CD14-positive monocyte (primary cell): ENCODE measurements around the gene STIM1. TPM values are rescaled to one million over a fixed set of nuclear protein-coding genes. Genes with fewer than 3 reads are reported as not detected.

Source experiments
- DNase-seq, 3 donors: peaks; one replicate each; pipeline ENCODE4 v3.0.0-alpha.2; 2011 to 2022
- H2AFZ ChIP-seq: 2 replicates; pipeline ENCODE4 v1.6.0; 2012; ENCODE audit warnings: mild to moderate bottlenecking, low read depth, low read length, inconsistent platforms; ENCODE audit not compliant: insufficient read depth, poor library complexity, severe bottlenecking
- H3K27ac ChIP-seq, 2 donors: 1 replicate in 1 of 2; 2 replicates in 1 of 2; pipeline ENCODE4 v1.5.1; 2012 to 2013; ENCODE audit warnings: low read length in 2 of 2, control low read depth in 1 of 2, inconsistent platforms in 1 of 2, low read depth in 1 of 2, mild to moderate bottlenecking in 1 of 2
- H3K27me3 ChIP-seq, 2 donors: one replicate each; pipeline versions ENCODE4 v1.6.0 to v1.6.1; 2011 to 2013; ENCODE audit warnings: low read length in 2 of 2; ENCODE audit not compliant: control insufficient read depth in 2 of 2, insufficient read depth in 2 of 2
- H3K36me3 ChIP-seq, 2 donors: replicated peaks in 1 of 2; 1 replicate in 1 of 2; 2 replicates in 1 of 2; pipeline versions ENCODE4 v1.5.1 to v1.6.1; 2012 to 2013; ENCODE audit warnings: low read length in 2 of 2, control low read depth in 1 of 2, inconsistent platforms in 1 of 2, mild to moderate bottlenecking in 1 of 2; ENCODE audit not compliant: insufficient read depth in 2 of 2, control insufficient read depth in 1 of 2
- H3K4me1 ChIP-seq, 2 donors: 1 replicate in 1 of 2; 2 replicates in 1 of 2; pipeline versions ENCODE4 v1.5.1 to v1.6.1; 2012 to 2013; ENCODE audit warnings: low read length in 2 of 2, control low read depth in 1 of 2, inconsistent platforms in 1 of 2, mild to moderate bottlenecking in 1 of 2, moderate library complexity in 1 of 2; ENCODE audit not compliant: insufficient read depth in 2 of 2, control insufficient read depth in 1 of 2
- H3K4me2 ChIP-seq: replicated peaks from 2 replicates; pipeline ENCODE3; 2012; ENCODE audit warnings: low read length, moderate library complexity, mild to moderate bottlenecking; ENCODE audit not compliant: poor library complexity, severe bottlenecking; ENCODE audit errors: extremely low read depth
- H3K4me3 ChIP-seq, 3 experiments: fragments of 200-600 bp in 1 of 3; sonication (generic) in 1 of 3; replicated peaks in 1 of 3; 1 replicate in 2 of 3; 2 replicates in 1 of 3; pipeline ENCODE4 v1.5.1; 2011 to 2013; ENCODE audit warnings: low read length in 3 of 3, mild to moderate bottlenecking in 3 of 3, control low read depth in 2 of 3, low read depth in 2 of 3, inconsistent platforms in 1 of 3, moderate library complexity in 1 of 3
- H3K79me2 ChIP-seq: 2 replicates; pipeline ENCODE4 v1.6.0; 2012; ENCODE audit warnings: mild to moderate bottlenecking, control low read depth, inconsistent platforms, low read length, moderate library complexity; ENCODE audit not compliant: insufficient read depth
- H3K9ac ChIP-seq: 2 replicates; pipeline ENCODE4 v1.6.0; 2017; ENCODE audit warnings: low read length, mild to moderate bottlenecking; ENCODE audit not compliant: insufficient read depth, poor library complexity, severe bottlenecking
- H3K9me3 ChIP-seq, 2 donors: replicated peaks in 1 of 2; 1 replicate in 1 of 2; 2 replicates in 1 of 2; pipeline versions ENCODE4 v1.5.1 to v1.6.1; 2012 to 2013; ENCODE audit warnings: low read length in 2 of 2, control low read depth in 1 of 2; ENCODE audit not compliant: control insufficient read depth in 1 of 2, insufficient read depth in 1 of 2
- H4K20me1 ChIP-seq: 2 replicates; pipeline ENCODE4 v1.6.0; 2012; ENCODE audit warnings: mild to moderate bottlenecking, low read length, control low read depth, moderate library complexity; ENCODE audit not compliant: insufficient read depth
- H3K27ac Mint-ChIP-seq, 7 donors: one replicate each; pipeline ENCODE4 v1.8.0; 2020; ENCODE audit warnings: mild to moderate bottlenecking in 7 of 7, mixed read lengths in 7 of 7, moderate library complexity in 6 of 7, inconsistent platforms in 2 of 7
- H3K27me3 Mint-ChIP-seq, 3 donors: one replicate each; pipeline ENCODE4 v1.8.0; 2021 to 2022; ENCODE audit warnings: low read depth in 3 of 3, mild to moderate bottlenecking in 3 of 3, mixed read lengths in 3 of 3, moderate library complexity in 3 of 3, inconsistent platforms in 1 of 3
- H3K36me3 Mint-ChIP-seq, 2 donors: one replicate each; pipeline ENCODE4 v1.8.0; 2020; ENCODE audit warnings: mixed read lengths in 2 of 2, inconsistent platforms in 1 of 2, mild to moderate bottlenecking in 1 of 2
- H3K4me1 Mint-ChIP-seq: one replicate; pipeline ENCODE4 v1.8.0; 2020; ENCODE audit warnings: mild to moderate bottlenecking, mixed read lengths
- H3K4me3 Mint-ChIP-seq, 2 donors: one replicate each; pipeline ENCODE4 v1.8.0; 2020; ENCODE audit warnings: mild to moderate bottlenecking in 2 of 2, mixed read lengths in 2 of 2, moderate library complexity in 1 of 2
- H3K9me3 Mint-ChIP-seq, 7 donors: one replicate each; pipeline ENCODE4 v1.8.0; 2020 to 2022; ENCODE audit warnings: mixed read lengths in 7 of 7, mild to moderate bottlenecking in 6 of 7, moderate library complexity in 6 of 7, inconsistent platforms in 2 of 7
- WGBS: methylation state at CpG from one replicate; pipeline ENCODE4 v1.1.5; 2013; ENCODE audit warnings: missing lambda C conversion rate; ENCODE audit not compliant: insufficient coverage; 5-methylcytosine and 5-hydroxymethylcytosine counted together
- intact Hi-C, 2 donors: fragments of 100-400 bp; cut with micrococcal nuclease; formaldehyde crosslinking; loops; one replicate each; pipeline versions ENCODE4 v1.15.0 to v1.15.1; 2023
- polyA plus RNA-seq, 3 donors: library from polyadenylated mRNA; depleted of rRNA in 1 of 3; unstranded in 2 of 3; stranded (reverse) in 1 of 3; fragments of 300-500 nt in 2 of 3; fragments of >200 nt in 1 of 3; fragmentation: Illumina TruSeq in 2 of 3; gene quantifications; 1 replicate in 2 of 3; 2 replicates in 1 of 3; pipeline ENCODE4 v1.2.3, GENCODE V29; 2012 to 2021
- TF ChIP-seq, protein P1 (sequence below): fragments of 200-600 bp; IDR thresholded peaks from one replicate; pipeline ENCODE4 v1.8.0; 2022; ENCODE audit warnings: antibody characterized with exemption, mild to moderate bottlenecking

The STIM1 gene
- polyA plus RNA-seq, 3 donors: 14.0 to 68.6 (median 21.0) TPM

GRCh38 chr11:3985631-3986030 lies 130.2 kb downstream of the STIM1 start:
- no peak for DNase-seq
- H2AFZ ChIP-seq: no peak overlapping the region
- no peak overlapping the region for H3K4me3 ChIP-seq
- no peaks in the 10 kb centered on the region for H3K9me3 ChIP-seq
- H3K27me3 ChIP-seq: no peaks in the 10 kb centered on the region
- no peak overlapping the region for H3K9ac ChIP-seq
- no peaks in the 10 kb centered on the region for H3K27me3 Mint-ChIP-seq
- no peak overlapping the region for H3K4me3 Mint-ChIP-seq
- peaks cover 0 to 5% (median 3%) of the 10 kb centered on the region in 7 donors for H3K9me3 Mint-ChIP-seq
- H3K36me3 ChIP-seq: peaks cover 7 to 20% of the 10 kb centered on the region in 2 donors
- H3K36me3 Mint-ChIP-seq: peaks cover 21 to 41% of the 10 kb centered on the region in 2 donors
- peaks cover 89% of the 10 kb centered on the region for H3K79me2 ChIP-seq
- peaks cover 19% of the 10 kb centered on the region for H3K4me1 Mint-ChIP-seq
- H3K27ac ChIP-seq: peak overlapping the region in 1 of 2 donors; percentile 5
- TF ChIP-seq, protein P1, sequence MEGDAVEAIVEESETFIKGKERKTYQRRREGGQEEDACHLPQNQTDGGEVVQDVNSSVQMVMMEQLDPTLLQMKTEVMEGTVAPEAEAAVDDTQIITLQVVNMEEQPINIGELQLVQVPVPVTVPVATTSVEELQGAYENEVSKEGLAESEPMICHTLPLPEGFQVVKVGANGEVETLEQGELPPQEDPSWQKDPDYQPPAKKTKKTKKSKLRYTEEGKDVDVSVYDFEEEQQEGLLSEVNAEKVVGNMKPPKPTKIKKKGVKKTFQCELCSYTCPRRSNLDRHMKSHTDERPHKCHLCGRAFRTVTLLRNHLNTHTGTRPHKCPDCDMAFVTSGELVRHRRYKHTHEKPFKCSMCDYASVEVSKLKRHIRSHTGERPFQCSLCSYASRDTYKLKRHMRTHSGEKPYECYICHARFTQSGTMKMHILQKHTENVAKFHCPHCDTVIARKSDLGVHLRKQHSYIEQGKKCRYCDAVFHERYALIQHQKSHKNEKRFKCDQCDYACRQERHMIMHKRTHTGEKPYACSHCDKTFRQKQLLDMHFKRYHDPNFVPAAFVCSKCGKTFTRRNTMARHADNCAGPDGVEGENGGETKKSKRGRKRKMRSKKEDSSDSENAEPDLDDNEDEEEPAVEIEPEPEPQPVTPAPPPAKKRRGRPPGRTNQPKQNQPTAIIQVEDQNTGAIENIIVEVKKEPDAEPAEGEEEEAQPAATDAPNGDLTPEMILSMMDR: no peak
- H3K4me2 ChIP-seq: no peak overlapping the region
- intact Hi-C loops: loop anchor here in 1 of 2 donors (10.0 kb wide), 1 partner anchor 99 kb away; no protein-coding TSS in a partner anchor
- H3K27ac Mint-ChIP-seq: peak overlapping the region in 3 of 7 donors; percentile 6 to 75 (median 30)
- peaks cover 97% of the 10 kb centered on the region for H4K20me1 ChIP-seq
- no peaks in the 10 kb centered on the region for H3K4me1 ChIP-seq

GRCh38 chr11:3986301-3986700 lies 130.8 kb downstream of the STIM1 start:
- no peak overlapping the region for H3K4me3 ChIP-seq
- peaks cover 94% of the 10 kb centered on the region for H4K20me1 ChIP-seq
- Mint-ChIP-seq H3K4me1 (peaks cover 19% of the 10 kb centered on the region), H3K36me3 (peaks cover 19 to 38% of the 10 kb centered on the region in 2 donors), H3K9me3 (peaks cover 0 to 9% (median 3%) of the 10 kb centered on the region in 7 donors), H3K27ac (peak overlapping the region in 2 of 7 donors; percentile 8 to 60), H3K27me3 (no peaks in the 10 kb centered on the region), H3K4me3 (no peak overlapping the region)
- peaks cover 7 to 20% of the 10 kb centered on the region in 2 donors for H3K36me3 ChIP-seq
- no peaks in the 10 kb centered on the region for H3K9me3 ChIP-seq
- no CpG with 5 or more reads among the region's 1 CpG for WGBS
- H3K27ac ChIP-seq: peak overlapping the region in 1 of 2 donors; percentile 10
- TF ChIP-seq, protein P1: no peak
- H3K79me2 ChIP-seq: peaks cover 89% of the 10 kb centered on the region
- no peak overlapping the region for H3K9ac ChIP-seq
- no peak for DNase-seq
- H3K4me2 ChIP-seq: no peak overlapping the region
- H2AFZ ChIP-seq: no peak overlapping the region
- H3K27me3 ChIP-seq: no peaks in the 10 kb centered on the region
- intact Hi-C loops: loop anchor here in 1 of 2 donors (10.0 kb wide), 1 partner anchor 98 kb away; no protein-coding TSS in a partner anchor
- H3K4me1 ChIP-seq: no peaks in the 10 kb centered on the region
